GM18519 (cell line): ENCODE measurements around the gene TMED7.

Experiments
- ATAC-seq: cut with Tn5 transposase; IDR thresholded peaks from one replicate; pipeline ENCODE4 v1.9.1; 2021; ENCODE audit warnings: mild to moderate bottlenecking, moderate library complexity; ENCODE audit not compliant: unreplicated experiment, low FRiP score

Gene TMED7

DNA sequence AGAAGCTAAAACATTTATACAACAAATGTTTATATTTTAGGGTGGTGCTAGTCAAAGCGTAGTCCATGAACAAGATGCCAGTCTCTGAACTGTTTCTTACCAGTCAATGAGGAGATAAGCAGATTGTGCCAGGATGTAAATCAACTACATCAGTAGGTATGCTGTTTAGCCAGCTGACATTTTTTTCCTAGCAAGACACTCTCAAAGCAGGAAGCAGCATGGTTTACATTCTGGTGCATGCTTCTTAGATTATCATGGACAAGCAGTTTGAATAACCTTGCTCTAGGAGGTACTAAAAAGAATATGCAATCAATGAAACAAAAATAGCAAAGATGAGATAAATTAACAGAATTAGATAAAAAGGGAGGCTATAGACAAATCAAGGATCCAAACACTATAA, 40.6 kb downstream of the TMED7 start:
- no peak for ATAC-seq

DNA sequence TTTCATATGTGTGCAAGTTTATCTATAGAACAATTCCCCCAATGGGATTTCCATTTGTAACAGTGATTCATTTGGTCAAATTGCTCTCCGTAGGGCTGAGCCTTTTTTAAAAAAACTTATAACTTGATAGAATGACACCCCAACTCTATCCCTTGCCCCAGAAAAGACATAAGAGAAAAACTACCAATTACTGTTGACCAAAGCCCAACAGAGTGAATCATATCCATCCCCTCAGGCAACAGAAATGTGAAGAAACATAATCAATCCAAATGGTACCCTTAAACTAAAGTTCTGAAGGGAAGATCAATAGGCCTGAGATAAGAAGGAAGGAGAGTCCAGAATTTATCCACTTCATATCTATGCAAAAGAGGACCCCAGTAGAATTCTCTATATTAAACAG, 41.3 kb downstream of the TMED7 start:
- no peak for ATAC-seq

DNA sequence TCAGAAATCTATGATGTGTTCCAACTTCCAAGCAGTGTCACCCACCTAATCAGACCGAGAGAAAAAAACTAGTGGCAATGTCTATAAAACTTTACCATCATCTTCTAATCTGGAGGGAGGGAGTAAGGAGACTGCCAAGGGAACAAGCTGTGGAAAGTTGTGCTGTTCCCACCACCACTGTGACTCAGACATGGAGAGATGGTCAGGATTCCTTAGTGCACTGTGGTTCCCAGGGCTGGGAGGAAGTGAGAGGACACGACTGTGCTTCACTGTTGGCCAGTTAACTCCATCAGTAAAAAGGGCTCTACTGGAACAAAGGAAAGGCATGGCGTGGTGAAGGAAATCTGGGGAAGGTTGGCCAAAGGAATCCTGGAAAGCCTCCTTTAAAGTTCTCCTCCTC, 42.4 kb downstream of the TMED7 start:
- ATAC-seq, result no peak

DNA sequence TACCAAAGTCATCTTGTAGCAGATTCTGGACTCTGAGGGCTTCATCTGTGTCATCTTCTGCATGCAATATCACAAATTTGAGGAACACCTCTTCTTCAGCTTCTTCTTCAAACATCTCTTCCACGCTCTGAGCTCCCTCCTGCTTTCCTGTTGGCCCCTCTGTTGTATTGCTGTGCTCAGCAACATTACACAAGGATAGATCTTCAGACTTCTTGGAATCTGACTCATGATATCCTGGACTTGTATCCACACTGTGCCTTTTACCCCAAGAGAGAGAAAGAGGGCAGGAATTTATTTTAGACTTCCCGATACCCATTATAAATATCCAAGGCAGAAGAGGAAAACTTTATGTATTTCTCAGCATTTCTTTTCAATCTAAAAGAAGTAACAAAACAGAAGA, 44.9 kb downstream of the TMED7 start:
- ATAC-seq, result no peak

DNA sequence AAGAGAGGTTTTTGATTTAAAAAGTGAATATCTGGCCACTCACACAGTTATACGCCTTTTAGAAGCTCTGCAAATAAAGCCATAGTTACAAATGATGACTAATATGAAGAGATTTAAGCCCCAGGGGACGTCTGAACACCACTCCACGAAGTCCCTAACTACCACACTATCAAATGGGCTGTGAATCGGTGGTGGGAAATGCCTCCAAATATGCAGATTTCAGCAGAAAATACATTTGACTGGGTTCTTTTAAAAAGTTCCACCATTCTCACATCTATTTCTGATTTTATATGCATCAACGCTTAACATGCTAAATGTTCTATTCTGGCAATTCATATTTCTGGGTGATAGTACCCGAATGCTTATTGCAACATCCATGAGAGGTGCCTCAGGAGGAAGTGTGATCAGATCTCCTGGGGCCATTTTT, 46.1 kb downstream of the TMED7 start:
- ATAC-seq, result peak; percentile 43

DNA sequence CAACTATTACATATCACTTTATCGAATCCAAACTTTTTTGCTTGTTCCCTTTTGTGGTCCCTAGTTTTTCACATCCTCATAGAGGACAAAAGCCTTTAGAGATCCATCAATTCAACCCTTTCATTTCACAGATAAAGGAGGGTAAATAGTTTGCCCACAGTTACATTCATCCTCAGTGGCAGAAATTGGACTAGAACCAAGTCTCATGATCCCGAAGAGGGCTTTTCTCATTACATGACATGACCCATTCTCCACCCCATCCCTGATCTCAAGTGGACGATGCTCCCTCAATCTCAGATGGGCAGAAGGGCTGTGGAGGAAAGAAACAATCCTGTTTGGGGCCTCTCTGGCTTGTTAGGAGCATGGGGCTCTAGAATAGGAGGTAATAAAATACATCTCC, 46.6 kb downstream of the TMED7 start:
- ATAC-seq, result no peak

DNA sequence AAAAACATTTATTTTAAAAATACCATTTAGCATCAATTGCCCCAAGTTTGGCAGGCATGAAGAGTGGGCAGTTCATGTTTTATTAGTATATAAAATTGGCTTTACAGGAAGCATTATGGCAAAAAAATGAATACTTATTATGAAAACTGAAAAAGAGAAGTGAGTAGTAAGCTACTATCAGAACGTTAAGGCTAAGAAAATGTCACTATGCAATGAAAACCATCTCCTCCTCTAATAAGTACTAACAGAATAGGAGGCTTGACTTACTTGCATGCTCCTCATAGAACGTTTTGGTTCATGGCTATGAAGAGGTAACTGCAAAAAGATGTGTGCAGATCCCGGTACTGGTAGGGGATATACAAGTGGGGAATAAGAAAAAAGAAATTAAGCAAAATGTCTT, 47.2 kb downstream of the TMED7 start:
- peak; percentile 53 for ATAC-seq

DNA sequence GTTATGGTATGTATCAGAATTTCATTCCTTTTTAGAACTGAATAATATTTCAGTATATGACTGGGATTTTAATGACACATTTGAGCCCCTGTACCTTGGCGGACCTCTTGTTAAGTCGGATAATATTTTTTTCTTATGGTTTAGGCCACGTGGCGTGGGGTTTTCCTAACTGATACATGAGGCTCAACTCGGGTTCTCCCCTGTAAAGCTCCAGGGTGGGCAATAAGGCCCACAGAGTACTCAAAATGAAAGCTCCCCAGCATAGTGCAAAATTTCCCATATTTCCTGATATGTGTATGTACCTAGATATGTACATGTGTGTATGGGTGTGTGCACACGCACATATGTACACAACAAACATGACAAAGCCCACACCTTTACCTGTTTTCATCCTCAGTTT, 48.1 kb downstream of the TMED7 start:
- no peak for ATAC-seq

DNA sequence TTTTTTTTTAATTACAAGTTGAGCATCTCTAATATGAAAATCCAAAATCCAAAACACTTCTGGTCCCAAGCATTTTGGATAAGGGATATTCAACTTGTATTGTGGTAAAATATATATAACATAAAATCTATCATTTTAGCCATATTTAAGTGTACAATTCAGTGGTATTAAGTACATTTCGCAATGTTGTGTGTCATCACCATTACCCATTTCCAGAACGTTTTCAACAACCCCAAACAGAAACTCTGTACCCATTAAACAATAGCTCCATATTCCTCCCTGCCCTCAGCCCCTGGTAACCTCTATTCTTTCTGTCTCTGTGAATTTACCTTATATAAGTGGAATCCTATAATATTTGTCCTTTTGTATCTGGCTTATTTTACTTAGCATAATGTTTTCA, 48.5 kb downstream of the TMED7 start:
- no peak for ATAC-seq

DNA sequence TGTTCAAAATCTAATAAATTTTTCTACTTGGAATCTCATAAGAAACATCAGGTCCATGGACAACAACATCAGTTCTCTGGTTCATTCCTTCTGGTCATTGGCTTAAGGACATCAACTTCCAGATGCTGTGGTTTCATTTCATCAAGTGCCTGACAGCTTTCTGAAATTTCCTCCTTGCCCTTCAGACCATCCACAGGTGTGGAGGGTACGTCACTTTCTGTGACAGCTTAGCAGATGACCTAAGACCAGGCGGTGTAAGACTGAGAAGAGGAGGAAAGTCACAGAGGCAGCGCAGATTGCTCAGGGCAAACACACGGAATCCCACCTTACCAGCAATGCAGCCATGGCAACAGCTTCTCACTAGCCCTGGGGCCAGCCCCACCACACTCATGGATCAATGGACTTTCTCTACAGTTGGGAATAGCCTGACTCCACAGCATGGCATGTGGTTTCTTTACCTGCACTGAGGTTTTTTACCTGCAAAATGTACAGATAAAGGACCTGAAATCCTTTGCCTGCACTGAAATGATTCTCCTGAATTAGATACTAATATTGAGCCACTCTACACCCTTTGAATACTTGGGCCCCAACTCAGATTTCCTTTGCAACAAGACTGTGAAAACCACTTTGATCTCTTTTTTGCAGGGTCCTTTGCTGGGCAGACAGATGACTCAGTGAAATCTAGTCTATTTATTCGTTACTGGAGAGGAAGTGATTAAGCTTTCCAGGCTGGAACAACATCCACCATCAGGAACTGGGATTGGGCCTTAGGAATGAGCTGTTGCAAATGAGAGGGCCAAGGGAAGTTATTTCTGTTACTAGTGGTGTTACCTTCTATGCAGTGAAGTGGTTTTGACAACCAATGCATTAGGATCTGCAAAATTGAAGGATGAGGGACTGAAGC, 50.4 kb downstream of the TMED7 start:
- ATAC-seq, result peak; percentile 23

DNA sequence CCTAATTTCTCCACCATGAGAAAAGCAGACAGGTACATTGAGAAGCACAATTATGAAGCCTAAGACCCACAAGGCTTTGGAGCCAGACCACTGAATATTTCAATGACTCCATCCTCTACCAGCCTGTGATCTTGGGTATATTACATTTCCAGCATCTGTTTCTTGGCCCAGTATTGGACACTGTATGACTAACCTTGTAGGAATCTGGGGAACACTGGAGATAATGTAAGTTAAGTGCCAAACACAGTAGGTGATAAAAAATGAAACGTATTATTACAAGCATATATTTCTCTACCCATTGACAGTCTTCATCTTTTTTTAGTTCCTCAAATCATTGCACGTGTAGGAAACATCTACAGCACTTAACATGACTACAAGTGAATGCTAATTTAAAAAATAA, 52.7 kb downstream of the TMED7 start:
- no peak for ATAC-seq

DNA sequence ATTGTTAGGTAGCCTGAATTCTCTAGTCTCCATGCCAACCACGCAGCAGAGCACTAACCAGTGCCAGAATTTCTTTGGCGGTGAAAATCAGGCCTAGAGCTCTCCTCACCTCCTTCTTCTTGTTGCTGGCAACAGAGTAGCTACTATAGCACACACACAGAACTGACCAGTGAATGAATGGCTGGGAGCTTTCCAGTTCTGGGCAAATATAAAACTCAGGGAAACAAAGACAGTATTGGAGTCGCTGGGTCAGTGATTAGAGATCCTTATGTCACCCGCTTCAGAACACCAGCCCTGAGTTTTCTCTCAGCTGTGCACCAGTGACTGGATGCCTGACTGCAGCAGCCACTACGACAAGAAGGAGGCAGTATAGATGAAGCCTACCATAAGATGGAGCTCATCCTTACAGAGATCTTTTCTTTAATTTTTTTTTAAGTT, 54.4 kb downstream of the TMED7 start:
- ATAC-seq, result no peak

DNA sequence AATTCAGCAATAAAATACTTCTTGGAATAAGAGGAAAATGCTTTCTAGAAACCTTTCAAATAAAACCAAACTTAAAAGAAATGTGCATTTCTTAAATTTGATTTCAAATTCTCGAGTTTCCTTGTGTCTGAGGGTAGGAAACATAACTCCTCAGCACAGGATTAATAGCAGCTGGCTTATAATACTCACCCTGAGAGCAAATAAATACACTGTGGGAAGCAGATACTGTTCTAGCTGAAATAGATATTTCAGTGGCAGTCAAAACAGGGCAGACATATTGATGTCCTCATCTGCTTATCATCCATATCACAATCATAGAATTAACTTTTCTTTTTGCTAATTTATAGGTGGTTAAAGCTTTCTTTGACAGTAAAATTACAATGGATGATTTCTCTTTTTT, 57.2 kb downstream of the TMED7 start:
- ATAC-seq, result no peak

DNA sequence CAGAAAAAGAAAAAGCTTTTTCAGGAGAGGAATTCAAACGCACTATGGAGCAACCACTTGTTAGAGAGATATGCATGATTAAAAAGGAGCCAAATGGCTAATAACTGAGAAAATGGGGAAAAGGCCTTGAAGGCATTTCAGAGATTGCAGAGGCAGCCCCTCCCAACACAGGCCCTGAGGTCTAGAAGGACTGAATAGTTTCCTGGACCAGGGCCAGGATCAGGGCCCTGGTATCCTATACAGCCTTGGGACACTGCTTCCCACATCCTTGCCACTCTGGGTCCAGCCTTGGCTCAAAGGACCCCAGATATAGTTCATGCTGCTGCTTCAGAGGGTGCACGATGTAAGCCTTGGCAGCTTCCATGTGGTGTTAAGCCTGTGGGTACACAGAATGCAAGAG, 60.6 kb downstream of the TMED7 start:
- ATAC-seq, result no peak
